ENCODE data around the gene C2CD4C.

Gene C2CD4C

DNA sequence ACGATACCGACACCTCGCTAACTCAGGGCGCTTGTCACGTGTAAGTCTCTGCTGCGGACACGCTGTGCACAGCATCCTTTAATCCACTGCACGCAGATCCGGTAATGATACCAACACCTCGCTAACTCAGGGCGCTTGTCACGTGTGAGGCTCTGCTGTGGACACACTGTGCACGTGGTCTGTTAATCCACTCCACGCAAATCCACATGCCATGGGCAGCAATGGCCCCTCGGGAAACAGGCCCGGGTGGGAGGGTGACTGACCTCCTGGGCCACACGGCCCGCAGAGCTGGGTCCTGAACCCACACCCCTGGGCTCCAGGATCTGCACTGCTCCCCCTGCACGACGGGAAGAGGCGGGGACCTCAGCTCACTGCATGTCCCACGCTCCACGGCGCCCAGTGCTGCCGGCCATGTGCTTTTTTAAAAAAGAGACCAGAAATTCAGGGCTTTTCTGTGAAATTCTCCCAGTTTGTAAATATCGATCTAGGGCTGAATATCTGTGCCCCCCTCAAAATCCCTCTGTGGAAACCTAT, 35.8 kb upstream of the C2CD4C start:
- Mint-ChIP-seq H3K27me3 (peaks cover 29% of the 10 kb centered on the region), H3K36me3 (ENCODE audit: low read depth) (no peaks in the 10 kb centered on the region), H3K4me3 (no peak overlapping the region), H3K4me1 (ENCODE audit: low read depth) (no peaks in the 10 kb centered on the region), H3K9me3 (peaks cover 9% of the 10 kb centered on the region), H3K27ac (no peak overlapping the region)
- intact Hi-C loops (cut with micrococcal nuclease): no loop called here

DNA sequence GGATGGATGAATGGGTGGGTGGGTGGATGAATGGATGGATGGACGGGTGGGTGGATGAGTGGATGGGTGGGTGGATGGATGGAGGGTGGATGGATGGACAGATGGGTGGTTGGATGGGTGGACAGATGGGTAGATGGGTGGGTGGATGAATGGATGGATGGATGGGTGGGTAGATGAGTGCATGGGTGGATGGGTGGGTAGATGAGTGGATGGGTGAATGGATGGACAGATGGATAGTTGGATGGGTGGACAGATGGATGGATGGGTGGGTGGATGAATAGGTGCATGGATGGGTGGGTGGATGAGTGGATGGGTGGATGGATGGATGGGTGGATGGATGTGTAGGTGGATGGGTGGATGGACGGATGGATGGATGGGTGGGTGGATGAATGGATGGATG, 34.1 kb upstream of the C2CD4C start:
- intact Hi-C loops (cut with micrococcal nuclease): no loop called here
- no peaks in the 10 kb centered on the region for H3K36me3 Mint-ChIP-seq (ENCODE audit: low read depth)

DNA sequence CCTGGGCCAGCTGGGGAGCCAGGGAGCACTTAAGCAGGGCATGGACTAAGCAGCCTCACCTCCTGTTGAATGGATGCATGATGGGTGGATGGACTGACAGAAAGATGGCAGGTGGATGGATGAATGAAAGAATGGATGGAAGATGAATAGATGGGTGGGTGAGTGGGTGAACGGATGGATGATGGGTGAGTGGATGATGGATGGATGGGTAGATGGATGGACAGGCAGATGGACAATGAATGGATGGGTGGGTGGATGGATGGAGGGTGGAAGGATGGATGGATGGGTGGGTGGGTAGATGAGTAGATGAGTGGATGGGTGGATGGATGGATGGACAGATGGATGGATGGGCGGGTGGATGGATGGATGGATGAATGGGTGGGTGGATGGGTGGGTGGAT, 33.1 kb upstream of the C2CD4C start:
- H3K4me1 Mint-ChIP-seq (ENCODE audit: low read depth): no peaks in the 10 kb centered on the region
- intact Hi-C loops (cut with micrococcal nuclease): no loop called here
- peaks cover 9% of the 10 kb centered on the region for H3K9me3 Mint-ChIP-seq
- no peaks in the 10 kb centered on the region for H3K36me3 Mint-ChIP-seq (ENCODE audit: low read depth)
- H3K27me3 Mint-ChIP-seq: peaks cover 16% of the 10 kb centered on the region
- no peak overlapping the region for H3K27ac Mint-ChIP-seq
- no peak overlapping the region for H3K4me3 Mint-ChIP-seq

More for the DNA sequence above, 34.1 kb upstream of the C2CD4C start:
- Mint-ChIP-seq H3K27ac (no peak overlapping the region), H3K4me3 (no peak overlapping the region), H3K9me3 (peaks cover 9% of the 10 kb centered on the region), H3K27me3 (peaks cover 21% of the 10 kb centered on the region), H3K4me1 (ENCODE audit: low read depth) (no peaks in the 10 kb centered on the region)

DNA sequence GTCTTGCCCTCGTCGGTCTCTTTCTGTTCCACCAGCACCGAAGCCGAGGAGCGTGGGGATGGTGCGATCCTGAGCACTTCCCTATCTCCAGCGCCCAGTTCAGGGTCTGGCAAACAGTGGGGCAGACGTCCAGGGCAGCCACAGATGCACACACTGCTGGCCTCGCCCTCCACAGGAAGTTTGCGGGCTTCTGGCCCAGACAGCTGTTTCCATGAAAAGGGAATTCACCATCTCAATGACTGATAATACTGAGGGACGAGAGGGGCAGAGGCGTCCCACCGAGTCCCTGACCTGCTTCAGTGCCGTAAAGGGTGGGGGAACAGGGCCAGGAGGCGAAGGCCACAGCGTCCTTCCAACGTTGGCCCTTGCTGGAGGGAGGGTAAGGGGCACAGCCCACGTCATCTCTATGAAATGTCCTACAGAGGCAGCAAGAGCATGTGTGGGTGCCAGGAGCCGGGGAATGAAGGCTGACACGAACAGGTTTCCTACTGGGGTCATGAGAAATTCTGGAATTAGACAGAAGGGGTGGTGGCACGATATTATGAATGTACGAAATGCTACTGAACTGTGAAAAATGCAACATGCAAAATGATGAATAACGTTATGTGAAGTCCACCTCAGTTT, 32.4 kb upstream of the C2CD4C start:
- H3K27ac Mint-ChIP-seq: no peak overlapping the region
- intact Hi-C loops (cut with micrococcal nuclease): no loop called here
- H3K27me3 Mint-ChIP-seq: peaks cover 15% of the 10 kb centered on the region
- H3K9me3 Mint-ChIP-seq: peaks cover 9% of the 10 kb centered on the region
- no peaks in the 10 kb centered on the region for H3K4me1 Mint-ChIP-seq (ENCODE audit: low read depth)
- H3K4me3 Mint-ChIP-seq: no peak overlapping the region
- no peaks in the 10 kb centered on the region for H3K36me3 Mint-ChIP-seq (ENCODE audit: low read depth)

DNA sequence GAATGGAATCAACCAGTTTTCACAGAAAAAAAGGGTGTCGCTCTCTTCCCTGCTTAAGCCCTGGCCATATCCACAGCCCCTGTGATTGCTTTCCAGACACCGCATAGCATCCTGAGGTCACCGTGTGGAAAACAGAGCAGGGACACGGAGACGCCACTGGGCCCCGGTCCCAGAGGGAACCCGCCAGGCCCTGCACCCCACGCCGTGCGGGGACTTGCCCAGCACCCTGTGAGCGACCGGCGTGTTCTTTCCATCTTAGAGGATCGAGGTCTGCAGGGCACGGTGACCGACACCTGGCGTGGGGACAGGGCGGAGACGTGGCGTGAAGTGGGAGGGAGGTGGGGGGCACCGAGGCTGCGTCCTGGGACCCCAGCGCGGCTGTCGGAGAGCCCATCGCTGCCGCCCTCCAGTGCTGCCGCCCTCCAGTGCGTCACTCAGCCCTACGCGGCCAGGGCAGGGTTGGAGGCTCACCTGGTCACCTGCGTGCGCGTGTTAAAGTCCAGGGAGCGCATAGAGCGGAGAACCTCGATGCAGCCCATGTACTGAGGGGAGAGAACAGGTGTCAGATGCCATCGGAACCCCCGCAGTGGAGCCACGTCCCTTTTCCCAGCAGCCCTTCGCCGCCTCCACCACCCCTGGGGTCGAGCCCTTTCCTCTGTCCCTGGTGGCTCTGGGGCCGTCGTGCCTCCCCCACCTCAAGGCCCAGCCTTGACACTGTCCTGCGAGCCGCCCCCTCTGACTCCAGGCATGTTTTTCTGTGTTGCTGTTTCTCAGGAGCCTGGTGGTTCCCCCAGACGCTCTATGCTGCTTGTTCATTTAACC, 31.7 kb upstream of the C2CD4C start:
- Mint-ChIP-seq H3K27me3 (peaks cover 11% of the 10 kb centered on the region), H3K4me1 (ENCODE audit: low read depth) (no peaks in the 10 kb centered on the region), H3K36me3 (ENCODE audit: low read depth) (no peaks in the 10 kb centered on the region), H3K9me3 (peaks cover 9% of the 10 kb centered on the region), H3K4me3 (no peak overlapping the region), H3K27ac (no peak overlapping the region)
- intact Hi-C loops (cut with micrococcal nuclease): no loop called here

DNA sequence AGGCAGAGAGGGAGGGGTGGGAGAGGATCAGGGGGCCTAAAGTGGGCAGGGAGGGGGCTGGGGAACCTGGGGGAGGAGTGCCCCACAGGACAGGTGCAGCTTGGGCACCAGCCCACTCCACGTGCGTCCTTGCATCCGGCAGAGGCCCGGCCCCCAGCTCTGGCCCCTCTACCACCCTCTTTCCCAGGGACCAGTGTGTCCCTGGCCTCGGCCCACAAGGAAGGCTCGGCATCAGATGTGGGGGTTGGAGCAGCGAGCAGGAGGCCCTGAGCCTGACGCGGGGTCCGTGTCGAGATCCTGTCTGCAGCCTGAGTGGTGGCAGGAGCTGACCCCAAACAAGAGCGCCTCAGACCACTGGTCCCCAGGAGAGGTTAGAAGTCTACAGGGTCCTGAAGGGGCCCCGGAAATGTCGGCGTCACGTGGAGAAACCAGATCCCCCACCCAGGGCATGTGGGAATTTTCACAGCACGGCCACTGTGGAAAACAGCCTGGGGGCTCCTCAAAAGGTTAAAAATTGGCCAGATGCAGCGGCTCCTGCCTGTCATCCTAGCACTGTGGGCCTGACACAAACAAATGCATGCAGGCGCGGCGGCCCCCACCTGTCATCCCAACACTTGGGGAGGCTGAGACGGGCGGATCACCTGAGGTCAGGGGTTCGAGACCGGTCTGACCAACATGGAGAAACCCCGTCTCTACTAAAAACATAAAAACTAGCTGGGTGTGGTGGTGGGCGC, 30.4 kb upstream of the C2CD4C start:
- Mint-ChIP-seq H3K27ac (no peak overlapping the region), H3K36me3 (ENCODE audit: low read depth) (no peaks in the 10 kb centered on the region), H3K4me1 (ENCODE audit: low read depth) (no peaks in the 10 kb centered on the region), H3K4me3 (no peak overlapping the region), H3K9me3 (peaks cover 9% of the 10 kb centered on the region), H3K27me3 (peaks cover 11% of the 10 kb centered on the region)
- intact Hi-C loops (cut with micrococcal nuclease): no loop called here

DNA sequence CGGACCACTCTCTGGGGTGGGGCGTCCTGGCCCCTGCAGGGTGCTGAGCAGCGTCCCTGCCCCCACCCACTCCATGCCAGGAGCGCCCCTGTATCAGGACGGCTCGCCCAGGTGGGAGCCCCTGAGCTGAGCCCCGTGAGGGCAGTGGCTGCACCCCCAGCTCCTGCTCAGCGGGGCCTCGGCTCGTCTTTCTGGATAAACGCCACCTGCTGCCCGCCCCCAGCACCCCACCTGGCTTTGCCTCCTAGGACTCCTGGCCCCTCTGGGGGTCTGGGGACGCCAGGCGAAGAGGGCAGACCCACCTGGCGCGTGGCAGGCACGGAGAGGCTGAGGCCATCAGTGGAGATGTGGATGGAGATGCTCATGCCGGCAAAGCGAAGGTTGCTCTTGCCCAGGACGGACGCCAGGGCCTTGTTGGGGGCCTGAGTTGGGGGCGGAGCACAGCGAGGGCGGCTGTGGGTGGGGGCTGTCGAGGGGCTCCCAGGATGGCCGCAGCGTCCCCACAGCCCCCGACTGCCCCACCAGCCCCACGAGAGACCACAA, 29.5 kb upstream of the C2CD4C start:
- peaks cover 11% of the 10 kb centered on the region for H3K27me3 Mint-ChIP-seq
- H3K4me3 Mint-ChIP-seq: no peak overlapping the region
- H3K36me3 Mint-ChIP-seq (ENCODE audit: low read depth): no peaks in the 10 kb centered on the region
- H3K4me1 Mint-ChIP-seq (ENCODE audit: low read depth): no peaks in the 10 kb centered on the region
- intact Hi-C loops (cut with micrococcal nuclease): no loop called here
- H3K9me3 Mint-ChIP-seq: peaks cover 9% of the 10 kb centered on the region
- no peak overlapping the region for H3K27ac Mint-ChIP-seq

DNA sequence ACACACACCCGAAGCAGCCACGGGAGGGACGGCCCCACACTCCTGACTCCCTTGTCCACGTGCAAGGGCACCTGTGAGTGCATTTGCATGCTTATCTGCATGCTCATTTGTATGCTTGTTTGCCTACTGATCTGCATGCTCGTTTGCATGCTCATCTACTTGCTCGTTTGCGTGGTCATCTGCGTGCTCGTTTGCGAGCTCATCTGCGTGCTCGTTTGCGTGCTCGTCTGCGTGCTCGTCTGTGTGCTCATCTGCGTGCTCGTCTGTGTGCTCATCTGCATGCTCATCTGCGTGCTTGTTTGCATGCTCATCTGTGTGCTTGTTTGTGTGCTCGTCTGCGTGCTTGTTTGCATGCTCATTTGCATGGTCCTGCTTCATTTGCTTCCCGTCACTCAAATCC, 28.1 kb upstream of the C2CD4C start:
- intact Hi-C loops (cut with micrococcal nuclease): no loop called here
- Mint-ChIP-seq H3K36me3 (ENCODE audit: low read depth) (no peaks in the 10 kb centered on the region), H3K27me3 (peaks cover 11% of the 10 kb centered on the region), H3K4me3 (no peak overlapping the region), H3K4me1 (ENCODE audit: low read depth) (no peaks in the 10 kb centered on the region), H3K27ac (no peak overlapping the region), H3K9me3 (peaks cover 4% of the 10 kb centered on the region)

DNA sequence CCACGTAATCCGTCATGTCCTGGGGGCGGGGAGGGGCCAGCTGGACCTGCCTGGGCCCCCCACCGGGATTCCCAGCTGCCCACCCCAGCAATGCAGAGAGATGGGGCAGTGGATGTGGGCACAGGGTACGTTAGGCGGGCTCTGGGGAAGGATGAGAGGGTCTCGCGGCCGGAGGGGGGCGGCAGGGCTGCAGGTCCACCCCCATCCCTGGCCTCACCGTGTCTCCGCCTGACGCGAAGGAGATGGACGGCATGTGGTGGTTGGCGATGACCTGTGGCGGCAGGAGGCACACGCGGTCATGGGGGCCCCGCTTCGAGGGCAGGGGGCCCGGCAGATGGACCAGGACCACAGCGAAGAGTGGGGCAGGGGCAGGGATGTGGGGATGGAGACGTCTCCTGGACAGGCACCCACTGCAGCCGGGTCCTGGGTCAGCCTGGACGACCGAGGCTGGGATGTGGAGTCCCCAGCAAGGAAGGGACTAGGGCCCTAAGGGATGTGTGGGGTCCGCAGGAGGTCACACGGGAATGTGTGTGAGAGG, 27.5 kb upstream of the C2CD4C start:
- H3K27ac Mint-ChIP-seq: no peak overlapping the region
- intact Hi-C loops (cut with micrococcal nuclease): no loop called here
- H3K4me1 Mint-ChIP-seq (ENCODE audit: low read depth): no peaks in the 10 kb centered on the region
- peaks cover under 1% of the 10 kb centered on the region for H3K9me3 Mint-ChIP-seq
- no peak overlapping the region for H3K4me3 Mint-ChIP-seq
- no peaks in the 10 kb centered on the region for H3K36me3 Mint-ChIP-seq (ENCODE audit: low read depth)
- peaks cover 7% of the 10 kb centered on the region for H3K27me3 Mint-ChIP-seq

DNA sequence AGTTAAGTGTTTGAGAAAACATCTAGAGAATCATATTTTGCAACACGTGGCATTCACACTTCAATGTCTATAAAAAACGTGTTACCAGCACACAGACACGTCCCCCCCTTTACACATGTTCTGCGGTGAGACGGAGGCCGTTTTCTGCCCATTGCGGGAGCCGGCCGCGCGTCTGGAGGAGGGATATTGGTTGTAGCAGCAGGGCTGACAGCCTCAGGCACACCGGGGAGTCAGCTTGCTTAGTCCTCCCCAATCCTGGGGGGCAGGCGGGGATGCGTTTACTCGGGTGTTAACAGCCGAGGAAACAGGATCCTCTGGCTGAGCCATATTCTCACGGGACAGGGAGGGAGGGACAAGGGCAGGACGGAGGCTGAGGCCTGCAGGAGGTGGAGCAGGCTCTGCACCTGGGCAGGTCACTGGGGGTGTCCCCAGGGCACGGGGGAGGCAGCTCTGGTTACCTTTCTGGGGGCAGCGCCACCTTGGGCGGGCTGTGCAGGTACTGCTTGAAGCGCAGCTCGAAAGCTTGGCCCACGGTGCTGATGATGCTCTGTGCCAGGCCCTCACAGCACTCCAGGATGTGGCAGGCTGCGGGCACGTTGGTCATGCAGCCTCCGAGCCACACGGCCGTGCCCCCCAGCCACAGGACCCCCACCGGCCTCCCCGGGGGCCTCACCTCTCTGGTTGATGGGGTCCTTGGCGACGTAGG, 26.9 kb upstream of the C2CD4C start:
- peaks cover 1% of the 10 kb centered on the region for H3K27me3 Mint-ChIP-seq
- intact Hi-C loops (cut with micrococcal nuclease): no loop called here
- H3K4me1 Mint-ChIP-seq (ENCODE audit: low read depth): no peaks in the 10 kb centered on the region
- no peak overlapping the region for H3K27ac Mint-ChIP-seq
- H3K4me3 Mint-ChIP-seq: no peak overlapping the region
- no peaks in the 10 kb centered on the region for H3K36me3 Mint-ChIP-seq (ENCODE audit: low read depth)
- peaks cover 6% of the 10 kb centered on the region for H3K9me3 Mint-ChIP-seq

DNA sequence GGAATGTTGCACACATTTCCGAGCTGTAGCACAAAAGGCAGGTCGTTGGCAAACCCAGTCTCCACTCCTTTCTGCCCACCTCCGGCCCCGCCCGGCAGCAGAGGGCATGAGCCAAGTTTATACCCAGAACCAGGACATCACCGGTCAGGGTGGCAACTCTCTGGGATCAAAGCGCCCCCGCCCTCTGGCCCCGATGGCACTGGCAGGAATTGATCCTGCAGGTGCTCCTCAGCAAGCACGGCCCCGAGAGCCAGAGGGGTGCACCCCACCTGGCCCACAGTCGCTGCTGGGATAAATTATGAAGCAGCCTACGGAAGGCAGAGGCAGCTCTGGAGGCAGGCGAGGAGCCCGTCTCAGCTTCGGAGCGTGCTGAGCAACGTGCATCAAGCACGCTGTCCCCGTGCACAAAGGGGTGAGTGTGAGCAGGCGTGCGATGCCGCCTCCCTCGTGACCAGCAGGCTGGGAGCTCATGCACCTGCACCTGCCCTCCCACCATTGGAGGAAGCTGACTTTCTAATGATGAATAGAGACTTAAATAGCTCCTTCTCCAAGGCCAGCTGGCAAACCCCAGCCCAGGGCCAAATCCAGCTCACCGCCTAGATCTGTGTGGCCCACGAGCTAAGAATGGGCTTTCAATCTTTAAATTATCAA, 26.2 kb upstream of the C2CD4C start:
- Mint-ChIP-seq H3K27me3 (peaks cover 1% of the 10 kb centered on the region), H3K4me1 (ENCODE audit: low read depth) (no peaks in the 10 kb centered on the region), H3K36me3 (ENCODE audit: low read depth) (no peaks in the 10 kb centered on the region), H3K27ac (no peak overlapping the region), H3K9me3 (peaks cover 12% of the 10 kb centered on the region), H3K4me3 (no peak overlapping the region)
- intact Hi-C loops (cut with micrococcal nuclease): no loop called here

DNA sequence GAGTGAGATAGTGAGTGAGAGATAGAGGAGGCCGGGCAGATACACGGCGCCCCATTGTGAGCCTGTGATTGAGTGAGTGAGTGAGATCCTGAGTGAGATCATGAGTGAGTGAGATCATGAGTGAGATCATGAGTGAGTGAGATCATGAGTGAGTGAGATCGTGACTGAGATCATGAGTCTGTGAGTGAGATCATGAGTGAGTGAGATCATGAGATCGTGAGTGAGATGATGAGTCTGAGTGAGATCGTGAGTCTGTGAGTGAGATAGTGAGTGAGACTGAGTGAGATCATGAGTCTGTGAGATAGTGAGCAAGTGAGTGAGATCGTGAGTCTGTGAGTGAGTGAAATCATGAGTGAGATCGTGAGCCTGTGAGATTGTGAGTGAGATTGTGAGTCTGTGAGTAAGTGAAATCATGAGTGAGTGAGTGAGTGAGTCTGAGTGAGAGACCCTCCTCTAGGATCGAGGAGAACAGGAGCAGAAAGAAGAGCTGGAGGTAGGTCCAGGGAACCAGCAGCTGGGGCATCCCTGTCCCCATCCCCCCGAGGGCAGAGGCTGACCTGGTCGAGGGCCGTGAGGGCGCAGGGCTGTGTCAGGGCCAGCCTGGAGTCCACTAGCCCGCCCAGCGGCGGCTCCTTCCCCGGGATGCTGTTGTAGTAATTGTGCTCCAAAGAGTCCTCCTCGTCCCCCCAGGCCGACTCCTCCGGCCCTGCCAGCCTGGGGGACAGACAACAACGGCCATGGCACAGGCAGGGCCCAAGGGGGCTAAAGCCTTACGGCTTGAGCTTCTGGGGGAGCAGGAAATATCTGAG, 25.4 kb upstream of the C2CD4C start:
- Mint-ChIP-seq H3K4me3 (no peak overlapping the region), H3K9me3 (peaks cover 12% of the 10 kb centered on the region), H3K27ac (no peak overlapping the region), H3K36me3 (ENCODE audit: low read depth) (no peaks in the 10 kb centered on the region), H3K4me1 (ENCODE audit: low read depth) (no peaks in the 10 kb centered on the region), H3K27me3 (peaks cover 1% of the 10 kb centered on the region)
- intact Hi-C loops (cut with micrococcal nuclease): no loop called here

Data from dendritic cell treated with granulocyte-macrophage colony-stimulating factor and Interleukin-4, amounts not matched to agents 40 ng/mL and 50 ng/mL, for 4 days (primary cell).